Naive thymus-derived CD4-positive, alpha-beta T cell (primary cell): ENCODE measurements around the gene SMIM28. TPM values are rescaled to one million over a fixed set of nuclear protein-coding genes. Genes with fewer than 3 reads are reported as not detected.

Experiments
- ATAC-seq: fragments of 150-1000 bp; cut with Tn5 transposase; 2 replicates; pipeline ENCODE4 v1.10.0; 2021; ENCODE audit warnings: mild to moderate bottlenecking, moderate library complexity
- CTCF ChIA-PET: fragments of 350-600 bp; sonication (Branson Sonifier 250); formaldehyde crosslinking; loops from one replicate; lab custom pipeline; 2021; ENCODE audit warnings: antibody characterized with exemption; lab: Charles Lee
- POLR2A ChIA-PET: fragments of 350-600 bp; sonication (Branson Sonifier 250); formaldehyde crosslinking; loops from one replicate; lab custom pipeline; 2021; ENCODE audit warnings: antibody characterized with exemption, inconsistent platforms; lab: Charles Lee
- DNase-seq, 9 donors: peaks; one replicate each; pipeline versions ENCODE4 v3.0.0 to v3.0.0-alpha.2; 2020 to 2022; ENCODE audit warnings: mixed read lengths in 1 of 9
- H3K27ac ChIP-seq: one replicate; pipeline ENCODE4 v1.7.0; 2013; ENCODE audit warnings: mild to moderate bottlenecking, low read depth, low read length, moderate library complexity
- H3K27me3 ChIP-seq, 2 donors: one replicate each; pipeline ENCODE4 v1.7.0; 2013; ENCODE audit warnings: low read length in 2 of 2, mild to moderate bottlenecking in 2 of 2, moderate library complexity in 2 of 2; ENCODE audit not compliant: control insufficient read depth in 2 of 2, insufficient read depth in 2 of 2
- H3K36me3 ChIP-seq, 3 experiments: 1 replicate in 2 of 3; 2 replicates in 1 of 3; pipeline ENCODE4 v1.7.0; 2013; ENCODE audit warnings: low read length in 3 of 3, mild to moderate bottlenecking in 3 of 3, moderate library complexity in 1 of 3; ENCODE audit not compliant: insufficient read depth in 3 of 3, control insufficient read depth in 2 of 3
- H3K4me1 ChIP-seq, 2 donors: one replicate each; pipeline ENCODE4 v1.7.0; 2013; ENCODE audit warnings: low read length in 2 of 2, mild to moderate bottlenecking in 2 of 2, moderate library complexity in 1 of 2; ENCODE audit not compliant: control insufficient read depth in 2 of 2, insufficient read depth in 2 of 2
- H3K4me3 ChIP-seq: 2 replicates; pipeline ENCODE4 v1.7.0; 2013; ENCODE audit warnings: mild to moderate bottlenecking, low read length
- H3K9me3 ChIP-seq, 3 experiments: 1 replicate in 2 of 3; 2 replicates in 1 of 3; pipeline ENCODE4 v1.7.0; 2013; ENCODE audit warnings: low read length in 3 of 3; ENCODE audit not compliant: control insufficient read depth in 2 of 3
- H3K27ac Mint-ChIP-seq, 9 donors: one replicate each; pipeline ENCODE4 v1.8.0; 2020 to 2022; ENCODE audit warnings: mixed read lengths in 9 of 9, mild to moderate bottlenecking in 8 of 9, moderate library complexity in 5 of 9, inconsistent platforms in 2 of 9
- H3K27me3 Mint-ChIP-seq, 5 donors: one replicate each; pipeline ENCODE4 v1.8.0; 2021 to 2022; ENCODE audit warnings: mixed read lengths in 5 of 5, mild to moderate bottlenecking in 1 of 5
- H3K36me3 Mint-ChIP-seq, 5 donors: one replicate each; pipeline ENCODE4 v1.8.0; 2020 to 2022; ENCODE audit warnings: mixed read lengths in 5 of 5, mild to moderate bottlenecking in 3 of 5, inconsistent platforms in 1 of 5
- H3K4me1 Mint-ChIP-seq, 7 donors: one replicate each; pipeline ENCODE4 v1.8.0; 2020 to 2022; ENCODE audit warnings: mixed read lengths in 7 of 7, mild to moderate bottlenecking in 3 of 7, inconsistent platforms in 1 of 7
- H3K4me3 Mint-ChIP-seq, 10 donors: one replicate each; pipeline ENCODE4 v1.8.0; 2020 to 2022; ENCODE audit warnings: mild to moderate bottlenecking in 10 of 10, mixed read lengths in 10 of 10, moderate library complexity in 6 of 10, inconsistent platforms in 2 of 10
- H3K9me3 Mint-ChIP-seq, 11 donors: one replicate each; pipeline ENCODE4 v1.8.0; 2020 to 2022; ENCODE audit warnings: mixed read lengths in 11 of 11, mild to moderate bottlenecking in 4 of 11, inconsistent platforms in 1 of 11, moderate library complexity in 1 of 11
- intact Hi-C, 2 donors: fragments of 100-400 bp; cut with micrococcal nuclease; formaldehyde crosslinking; loops; one replicate each; pipeline ENCODE4 v1.15.1; 2023
- polyA plus RNA-seq, 2 donors: library from polyadenylated mRNA; unstranded; fragments of 300-500 nt; fragmentation: Illumina TruSeq; gene quantifications; one replicate each; pipeline ENCODE4 v1.2.3, GENCODE V29; 2021
- total RNA-seq, 6 experiments: library from RNA in 5 of 6; stranded (reverse) in 5 of 6; gene quantifications; 1 replicate in 5 of 6; 2 replicates in 1 of 6; pipeline ENCODE4 v1.2.3 and lab custom pipeline; 2021 to 2026

Gene SMIM28
- total and polyA plus RNA-seq, 7 experiments from 2014 or later: not detected

GRCh38 chr6:138393871-138394783 is 16.4 kb downstream of the SMIM28 start:
- Mint-ChIP-seq H3K9me3 (no peaks in the 10 kb centered on the region), H3K27ac (no peak overlapping the region), H3K4me1 (peaks cover 0 to 6% (median 0%) of the 10 kb centered on the region in 7 donors), H3K4me3 (no peak overlapping the region), H3K36me3 (no peaks in the 10 kb centered on the region), H3K27me3 (peaks cover 0 to 23% (median 7%) of the 10 kb centered on the region in 5 donors)
- ATAC-seq: no peak
- Histone ChIP-seq H3K4me3 (no peak overlapping the region), H3K4me1 (no peaks in the 10 kb centered on the region), H3K27me3 (no peaks in the 10 kb centered on the region), H3K27ac (no peak overlapping the region), H3K36me3 (no peaks in the 10 kb centered on the region), H3K9me3 (no peaks in the 10 kb centered on the region)
- intact Hi-C loops: no loop called here
- DNase-seq: no peak
- ChIA-PET CTCF (interaction anchor here (0.6 kb wide), 1 partner anchor 91 kb away, joined by 5 read pairs; no protein-coding TSS in a partner anchor), POLR2A (no interaction called here)

DNA sequence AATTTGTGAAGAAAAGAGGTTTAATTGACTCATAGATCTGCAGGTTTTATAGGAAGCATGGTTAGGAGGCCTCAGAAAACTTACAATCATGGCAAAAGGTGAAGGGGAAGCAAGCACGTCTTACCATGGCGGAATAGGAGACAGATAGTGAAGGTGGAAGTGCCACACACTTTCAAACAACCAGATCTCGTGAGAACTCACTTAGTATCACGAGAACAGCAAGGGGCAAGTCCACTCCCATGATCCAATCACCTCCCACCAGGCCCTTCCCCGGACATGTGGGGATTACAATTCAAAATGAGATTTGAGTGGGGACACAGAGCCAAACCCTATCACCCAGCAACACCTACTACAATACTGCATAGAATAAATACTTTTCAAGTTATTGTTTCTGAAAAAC is 19.0 kb downstream of the SMIM28 start:
- intact Hi-C loops: no loop called here
- Mint-ChIP-seq H3K27me3 (peaks cover 0 to 17% (median 4%) of the 10 kb centered on the region in 5 donors), H3K27ac (no peak overlapping the region), H3K4me1 (peaks cover 0 to 6% (median 1%) of the 10 kb centered on the region in 7 donors), H3K9me3 (no peaks in the 10 kb centered on the region), H3K4me3 (no peak overlapping the region), H3K36me3 (no peaks in the 10 kb centered on the region)
- ChIA-PET CTCF (no interaction called here), POLR2A (no interaction called here)
- ATAC-seq: no peak
- Histone ChIP-seq H3K27ac (no peak overlapping the region), H3K36me3 (no peaks in the 10 kb centered on the region), H3K4me3 (no peak overlapping the region), H3K27me3 (no peaks in the 10 kb centered on the region), H3K4me1 (no peaks in the 10 kb centered on the region), H3K9me3 (no peaks in the 10 kb centered on the region)
- DNase-seq: no peak

DNA sequence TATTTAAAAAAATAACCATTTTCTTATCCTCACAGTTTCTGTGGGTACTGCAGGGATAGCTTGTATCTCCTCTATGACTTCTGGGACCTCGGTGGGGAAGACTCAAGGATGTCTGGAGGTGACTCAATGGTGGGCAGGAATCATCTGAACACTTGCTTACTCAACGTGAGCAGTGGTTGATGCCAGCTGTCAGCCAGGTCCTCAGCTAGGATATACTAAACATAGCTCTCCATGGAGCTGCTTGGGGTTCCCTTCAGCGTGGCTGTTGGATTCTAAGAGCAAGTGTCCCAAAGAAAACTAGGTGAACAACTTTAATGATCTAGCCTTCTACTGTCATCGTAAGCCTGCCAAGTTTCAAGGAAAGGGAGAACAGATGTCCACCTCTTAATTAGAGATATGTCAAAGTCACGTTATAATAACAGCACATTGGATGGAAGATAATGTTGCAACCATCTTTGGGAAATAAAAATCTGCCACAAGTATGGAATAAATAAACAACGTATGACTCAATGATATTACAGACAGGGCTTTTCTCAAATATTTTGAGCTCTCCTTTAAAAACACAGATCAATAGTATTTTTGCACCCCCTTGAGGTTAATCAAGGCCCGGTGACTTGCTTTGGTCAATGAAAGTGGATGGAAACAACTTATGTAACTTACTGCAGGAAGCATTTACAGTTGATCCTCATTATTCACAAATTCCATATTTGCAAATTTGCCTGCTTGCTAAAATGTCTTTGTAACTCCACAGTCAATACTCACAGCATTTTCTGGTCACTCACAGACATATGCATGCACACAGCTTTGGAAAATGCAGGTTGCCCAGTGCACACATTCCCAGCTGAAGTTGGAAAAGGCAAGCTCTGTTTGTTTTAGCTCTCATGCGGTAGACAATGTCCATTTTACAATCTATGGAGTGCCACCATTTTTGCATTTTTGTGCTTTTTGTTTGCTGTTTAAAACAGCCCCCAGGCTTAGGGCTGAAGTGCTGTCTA is 19.7 kb downstream of the SMIM28 start:
- no peak overlapping the region for H3K27ac Mint-ChIP-seq
- no peaks in the 10 kb centered on the region for H3K36me3 ChIP-seq
- DNase-seq (no peak), ATAC-seq (no peak)
- peaks cover 0 to 6% (median 5%) of the 10 kb centered on the region in 7 donors for H3K4me1 Mint-ChIP-seq
- no peaks in the 10 kb centered on the region for H3K36me3 Mint-ChIP-seq
- H3K9me3 Mint-ChIP-seq: no peaks in the 10 kb centered on the region
- POLR2A ChIA-PET: no interaction called here
- no peak overlapping the region for H3K4me3 Mint-ChIP-seq
- no peaks in the 10 kb centered on the region for H3K4me1 ChIP-seq
- H3K9me3 ChIP-seq: no peaks in the 10 kb centered on the region
- intact Hi-C loops: no loop called here
- peaks cover 0 to 23% (median 0%) of the 10 kb centered on the region in 5 donors for H3K27me3 Mint-ChIP-seq
- H3K4me3 ChIP-seq: no peak overlapping the region
- CTCF ChIA-PET: interaction anchor here (0.5 to 0.6 kb wide), 2 partner anchors 13 to 15 kb away, joined by 3 read pairs; no protein-coding TSS in a partner anchor
- no peaks in the 10 kb centered on the region for H3K27me3 ChIP-seq
- no peak overlapping the region for H3K27ac ChIP-seq

DNA sequence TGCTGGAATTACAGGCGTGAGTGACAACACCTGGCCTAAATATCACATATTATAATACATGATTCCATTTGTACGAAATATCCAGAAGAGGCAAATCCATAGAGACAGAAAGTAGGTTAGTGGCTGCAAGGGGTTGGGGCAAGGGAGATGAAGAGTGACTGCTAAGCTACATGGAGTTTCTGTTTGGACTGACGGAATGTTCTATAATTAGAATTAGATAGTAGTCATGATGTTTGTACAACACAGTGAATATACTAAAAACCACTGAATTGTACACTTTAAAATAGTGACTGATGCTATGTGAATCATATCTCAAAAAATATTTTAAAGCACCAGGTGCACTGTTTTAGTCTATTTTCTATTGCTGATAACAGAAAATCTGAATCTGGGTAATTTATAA is 22.6 kb downstream of the SMIM28 start:
- ChIA-PET CTCF (no interaction called here), POLR2A (no interaction called here)
- DNase-seq (no peak), ATAC-seq (no peak)
- H3K27ac Mint-ChIP-seq: no peak overlapping the region
- peaks cover 0 to 3% (median 0%) of the 10 kb centered on the region in 11 donors for H3K9me3 Mint-ChIP-seq
- Histone ChIP-seq H3K36me3 (no peaks in the 10 kb centered on the region), H3K27ac (no peak overlapping the region), H3K27me3 (no peaks in the 10 kb centered on the region), H3K9me3 (no peaks in the 10 kb centered on the region), H3K4me3 (no peak overlapping the region), H3K4me1 (peaks cover 12% of the 10 kb centered on the region in 2 donors)
- H3K4me1 Mint-ChIP-seq: peaks cover 2 to 17% (median 11%) of the 10 kb centered on the region in 7 donors
- H3K36me3 Mint-ChIP-seq: no peaks in the 10 kb centered on the region
- no peak overlapping the region for H3K4me3 Mint-ChIP-seq
- H3K27me3 Mint-ChIP-seq: peaks cover 0 to 26% (median 0%) of the 10 kb centered on the region in 5 donors
- intact Hi-C loops: loop anchor here in 1 of 2 donors (5.0 to 10.0 kb wide), 6 partner anchors 293 to 1578 kb away; partner anchors contain the start of genes PERP, PEX7 and TNFAIP3

- H3K36me3 Mint-ChIP-seq: peaks cover 0 to 6% (median 0%) of the 10 kb centered on the region in 5 donors
- no peak overlapping the region for H3K4me3 ChIP-seq
- H3K36me3 ChIP-seq: peaks cover 0 to 11% (median 0%) of the 10 kb centered on the region in 3 experiments
- peak overlapping the region in 9 of 10 donors; percentile 13 to 73 (median 29) for H3K4me3 Mint-ChIP-seq
- no peak for DNase-seq
- ChIA-PET POLR2A (interaction anchor here (0.5 to 1.2 kb wide), 4 partner anchors 13 to 1175 kb away, joined by 3 to 5 read pairs (median 4); no protein-coding TSS in a partner anchor), CTCF (interaction anchor here (0.5 to 1.6 kb wide), 4 partner anchors 30 to 286 kb away, joined by 3 to 6 read pairs (median 4); partner anchors contain the start of gene NHSL1)
- peaks cover 4 to 29% (median 24%) of the 10 kb centered on the region in 7 donors for H3K4me1 Mint-ChIP-seq
- peaks cover 0 to 3% (median 0%) of the 10 kb centered on the region in 11 donors for H3K9me3 Mint-ChIP-seq
- peaks cover 0 to 22% (median 0%) of the 10 kb centered on the region in 5 donors for H3K27me3 Mint-ChIP-seq
- intact Hi-C loops: loop anchor here in 1 of 2 donors (5.0 to 10.0 kb wide), 6 partner anchors 295 to 1580 kb away; partner anchors contain the start of genes PERP, PEX7 and TNFAIP3
- no peak for ATAC-seq
- H3K27ac Mint-ChIP-seq: peak overlapping the region in 6 of 9 donors; percentile 16 to 71 (median 49)
- H3K4me1 ChIP-seq: peaks cover 12 to 14% of the 10 kb centered on the region in 2 donors
- H3K27me3 ChIP-seq: no peaks in the 10 kb centered on the region
- no peak overlapping the region for H3K27ac ChIP-seq
- H3K9me3 ChIP-seq: no peaks in the 10 kb centered on the region
Measured at GRCh38 chr6:138401960-138402837, 24.5 kb downstream of the SMIM28 start.
